Muscle of arm (tissue), 12 donors: ENCODE data around the gene CKAP2. TPM values are rescaled to one million over a fixed set of nuclear protein-coding genes. Genes with fewer than 3 reads are reported as not detected.
A peak's percentile ranks its signal among the peaks of the same experiment; 100 is the strongest.
"Not testable (repeated sequence)": the region's sequence is repeated elsewhere in the genome, so short reads cannot be mapped to it uniquely, and the experiment has no call there.

Experiments
- DNase-seq: peaks from one replicate; pipeline ENCODE4 v3.0.0-alpha.2; 2013
- polyA plus RNA-seq, 12 donors: library from polyadenylated mRNA; unstranded; fragments of 120-200 nt; gene quantifications; one replicate each; pipeline ENCODE4 v1.2.1, GENCODE V29; 2013; ENCODE audit not compliant: insufficient read length in 12 of 12

CKAP2 gene
- polyA plus RNA-seq, 12 donors: 23.0 to 82.9 (median 47.7) TPM; not detected in 1

DNA sequence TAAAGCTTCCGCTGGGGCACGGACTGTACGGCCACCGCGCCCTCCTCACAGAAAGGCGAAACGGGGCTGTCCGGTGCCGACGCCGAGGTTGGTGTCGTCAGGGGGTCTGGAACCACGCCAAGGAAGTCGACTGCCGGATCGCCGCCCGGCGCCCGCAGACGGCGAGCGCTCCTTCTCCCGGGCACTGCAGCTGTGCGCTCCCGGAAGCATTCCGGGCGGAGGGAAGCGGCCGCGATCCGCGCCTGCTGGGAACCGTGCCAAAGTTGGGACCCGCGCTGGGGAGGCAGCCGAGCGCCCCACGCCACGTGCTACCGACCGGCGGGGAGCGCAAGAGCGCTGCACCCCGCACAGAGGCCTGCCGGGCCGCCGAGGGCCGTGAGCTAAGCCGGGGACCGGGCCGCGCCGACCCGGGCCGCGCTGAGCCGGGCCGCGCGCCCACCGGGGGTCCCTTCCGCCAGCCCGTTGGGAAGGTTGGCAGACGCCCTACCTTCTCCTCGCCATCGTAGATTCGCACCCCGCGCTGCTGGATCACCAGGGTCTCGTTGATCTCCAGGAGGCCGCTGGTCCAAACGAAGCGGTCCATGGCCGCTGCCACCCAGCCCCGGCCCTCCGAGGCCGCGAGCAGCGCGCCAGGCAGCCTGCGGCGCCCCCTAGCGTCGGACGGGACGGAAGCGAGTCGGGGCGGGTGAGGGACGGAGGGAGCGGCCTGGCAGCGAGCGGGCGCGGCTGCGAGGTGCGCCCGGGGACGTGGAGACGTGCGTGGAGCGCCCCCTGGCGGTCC is 5.1 kb upstream of the CKAP2 start, which contains the start of gene VPS36:
VPS36 (minus strand) TSS at position 623 of the 781 bp plus-strand sequence; CDS start at position 583, 40 bp downstream.
- peak; percentile 98 for DNase-seq

DNA sequence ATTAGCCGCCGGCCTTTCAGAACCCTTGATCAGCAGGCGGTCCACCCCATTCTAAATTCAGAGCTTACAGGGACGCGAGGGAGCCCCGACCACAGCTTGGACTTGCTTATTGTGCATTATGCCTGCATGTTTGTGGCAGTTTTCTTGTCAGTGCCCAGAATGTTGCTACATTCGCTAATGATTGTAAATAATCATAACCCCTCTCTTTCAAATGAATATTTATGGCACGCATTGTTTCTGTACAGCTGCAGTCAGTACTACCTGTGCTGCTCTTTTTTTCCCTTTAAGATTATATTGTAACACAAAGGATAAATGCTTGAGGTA is 4.5 kb upstream of the CKAP2 start:
- DNase-seq: no peak

DNA sequence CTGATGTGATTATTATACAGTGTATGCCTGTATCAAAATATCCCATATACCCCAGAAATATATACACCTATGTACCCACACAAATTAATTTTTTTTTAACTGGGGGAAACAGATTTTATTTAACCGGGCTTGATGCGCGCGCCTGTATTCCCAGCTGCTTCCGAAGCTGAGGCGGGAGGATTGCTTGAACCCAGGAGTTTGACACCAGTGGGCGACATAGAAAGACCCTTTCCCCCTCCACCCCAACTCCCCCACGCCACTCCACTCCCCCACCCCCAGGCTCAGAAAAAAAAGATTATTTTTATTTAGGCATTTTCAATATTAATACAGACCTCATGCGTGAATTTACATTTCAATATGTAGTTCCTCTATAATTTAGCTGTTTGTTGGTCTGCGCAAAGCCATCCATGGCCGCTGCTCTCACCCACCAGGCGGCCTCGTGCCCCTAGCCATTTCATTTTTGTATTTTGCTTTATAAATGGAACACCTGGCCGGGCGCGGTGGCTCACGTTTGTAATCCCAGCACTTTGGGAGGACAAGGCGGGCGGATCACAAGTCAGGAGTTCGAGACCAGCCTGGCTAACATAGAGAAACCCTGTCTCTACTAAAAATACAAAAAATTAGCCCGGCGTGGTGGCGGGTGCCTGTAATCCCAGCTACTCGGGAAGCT is 4.0 kb upstream of the CKAP2 start:
- DNase-seq: no peak

DNA sequence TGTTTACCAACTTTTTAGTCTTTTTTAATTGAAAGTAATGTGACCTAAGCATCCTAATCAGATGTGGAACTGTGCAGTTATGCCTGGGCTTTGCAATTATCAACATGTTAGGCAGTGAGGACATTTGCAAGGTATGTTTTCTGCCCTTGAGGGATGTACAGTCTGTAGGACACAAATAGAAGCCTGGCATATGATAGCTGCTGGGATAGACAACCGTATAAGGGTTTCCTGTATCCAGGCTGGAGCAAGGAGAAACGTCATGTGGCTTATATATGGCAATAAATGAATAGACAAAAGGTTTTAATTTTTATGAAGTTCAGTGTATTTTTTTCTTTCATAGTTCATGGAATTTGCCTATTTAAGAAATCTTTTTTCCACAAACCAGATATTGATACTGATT is 2.8 kb upstream of the CKAP2 start:
- no peak for DNase-seq

DNA sequence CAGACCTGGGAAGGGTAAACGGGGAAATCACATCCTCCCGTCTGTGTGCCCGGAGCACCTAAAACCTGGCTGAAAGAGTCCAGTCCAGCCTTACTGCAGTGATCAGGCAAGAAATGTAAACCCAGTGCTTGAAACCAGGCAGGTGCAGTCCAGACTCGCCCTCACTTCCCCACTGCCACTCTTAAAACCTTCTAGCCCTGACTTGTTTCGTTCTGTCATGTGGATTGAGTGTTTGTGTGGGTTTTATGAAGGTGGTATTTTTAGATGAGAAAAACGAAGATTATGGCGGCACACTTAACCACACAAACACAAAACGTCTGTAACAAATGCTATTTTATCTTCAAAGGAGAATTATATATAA is 839 bp upstream of the CKAP2 start:
- DNase-seq: no peak

DNA sequence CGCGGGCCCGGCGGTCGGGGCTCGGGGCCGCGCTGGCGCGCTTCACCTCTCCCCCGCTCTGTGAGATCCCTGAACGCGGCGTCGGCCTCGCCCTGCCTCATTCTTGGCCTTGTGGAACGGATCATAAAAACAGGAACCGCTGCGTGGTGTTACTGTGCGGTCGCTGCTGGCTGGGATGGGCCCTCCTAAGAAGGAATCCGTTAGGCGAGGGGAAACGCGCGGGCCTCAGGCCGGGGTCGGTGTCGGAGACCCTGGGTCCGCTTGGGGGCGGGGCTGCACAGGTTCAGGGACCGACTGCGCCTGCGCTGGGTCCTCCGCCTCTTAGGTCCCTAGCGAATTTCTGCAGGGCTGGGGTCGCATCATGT is 381 bp downstream of the CKAP2 start:
- DNase-seq: peak; percentile 84

DNA sequence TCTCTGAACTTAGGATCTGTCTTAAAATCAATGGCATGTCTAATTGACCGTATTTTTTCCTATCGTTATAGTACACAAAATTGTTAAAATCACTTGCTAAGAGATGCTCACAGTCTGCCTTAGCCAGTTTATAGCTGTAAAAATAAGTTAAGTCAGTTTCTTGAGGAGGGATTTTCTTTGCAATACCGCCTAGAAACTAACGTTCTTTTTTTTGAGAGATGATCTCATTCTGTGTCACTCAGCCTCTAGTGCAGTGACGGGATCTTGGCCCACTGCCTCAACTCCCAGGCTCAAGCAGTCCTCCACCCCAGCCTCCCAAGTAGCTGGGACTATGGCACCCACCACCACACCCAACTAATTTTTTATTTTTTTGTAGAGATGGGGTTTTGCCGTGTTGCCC is 4.4 kb downstream of the CKAP2 start:
- no peak for DNase-seq

DNA sequence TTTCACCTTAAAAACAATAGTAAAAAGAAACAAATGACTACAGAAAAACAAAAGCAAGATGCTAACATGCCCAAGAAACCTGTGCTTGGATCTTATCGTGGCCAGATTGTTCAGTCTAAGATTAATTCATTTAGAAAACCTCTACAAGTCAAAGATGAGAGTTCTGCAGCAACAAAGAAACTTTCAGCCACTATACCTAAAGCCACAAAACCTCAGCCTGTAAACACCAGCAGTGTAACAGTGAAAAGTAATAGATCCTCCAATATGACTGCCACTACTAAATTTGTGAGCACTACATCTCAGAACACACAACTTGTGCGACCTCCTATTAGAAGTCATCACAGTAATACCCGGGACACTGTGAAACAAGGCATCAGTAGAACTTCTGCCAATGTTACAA is 6.0 kb downstream of the CKAP2 start:
- DNase-seq: no peak

DNA sequence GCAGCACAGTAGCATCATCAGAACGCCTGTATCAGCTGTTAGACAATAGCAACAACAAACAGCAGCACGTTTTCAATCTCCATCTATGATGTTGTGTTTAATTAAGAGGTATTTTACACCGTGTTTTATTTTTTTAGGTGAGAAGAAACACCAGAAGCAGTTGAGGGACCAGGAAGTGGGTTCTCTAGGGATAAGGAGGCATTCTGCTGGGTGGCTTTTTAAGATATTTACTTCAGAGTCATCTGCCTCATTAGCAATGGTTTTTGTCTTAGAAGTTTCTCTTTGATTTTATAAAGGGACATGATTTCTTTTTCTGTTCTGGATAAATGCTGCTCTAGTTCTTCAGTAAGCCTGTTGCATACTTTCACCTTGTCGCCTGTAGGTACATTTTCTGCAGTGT is 8.2 kb downstream of the CKAP2 start:
- no peak for DNase-seq

DNA sequence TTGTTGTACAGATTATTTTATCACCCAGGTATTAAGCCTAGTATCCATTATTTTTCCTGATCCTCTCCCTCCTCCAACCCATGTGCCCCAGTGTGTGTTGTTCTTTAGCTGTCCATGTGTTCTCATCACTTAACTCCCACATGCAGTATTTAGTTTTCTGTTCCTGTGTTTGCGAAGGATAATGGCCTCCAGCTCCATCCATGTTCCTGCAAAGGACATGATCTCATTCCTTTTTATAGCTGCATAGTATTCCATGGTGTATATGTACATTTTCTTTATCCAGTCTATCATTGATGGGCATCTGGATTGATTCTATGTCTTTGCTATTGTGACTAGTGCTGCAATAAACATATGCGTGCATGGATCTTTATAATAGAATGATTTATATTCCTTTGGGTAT is 13.2 kb downstream of the CKAP2 start:
- DNase-seq: not testable (repeated sequence)

DNA sequence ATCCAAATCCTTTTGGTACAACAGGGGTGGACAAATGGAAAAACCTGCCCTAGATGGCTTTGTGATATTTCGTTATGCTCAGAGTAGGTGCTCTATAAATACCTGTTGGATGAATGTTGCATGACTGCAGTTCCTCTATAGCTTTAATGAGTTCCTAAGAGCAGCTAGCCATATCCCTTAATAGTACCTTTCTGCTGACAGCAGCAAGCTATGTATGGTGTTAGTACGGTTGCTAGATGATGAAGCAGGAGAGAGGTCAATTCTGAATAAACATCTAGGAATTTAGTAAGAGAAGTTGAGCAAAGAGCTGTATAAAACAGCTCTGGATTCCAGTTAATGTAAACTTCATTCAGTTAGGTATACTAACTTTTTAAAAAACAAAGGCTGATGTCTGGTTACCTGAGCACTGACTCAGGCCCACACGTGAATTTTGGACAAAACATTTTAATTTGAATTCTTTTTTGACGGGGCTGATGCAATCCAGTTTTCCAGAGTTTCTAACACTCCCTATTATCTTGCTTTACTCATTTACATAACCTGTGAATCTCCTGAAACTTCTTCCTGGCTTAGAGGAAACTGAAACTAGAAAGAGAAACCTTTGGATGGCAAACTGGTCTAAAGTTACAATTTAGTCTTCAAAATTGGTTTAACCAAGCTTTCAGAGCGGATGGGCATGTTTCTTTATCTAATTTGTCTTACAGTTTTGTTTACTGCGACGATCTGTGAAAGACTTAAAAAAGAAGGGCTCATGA is 25.6 kb downstream of the CKAP2 start:
- not testable (repeated sequence) for DNase-seq

DNA sequence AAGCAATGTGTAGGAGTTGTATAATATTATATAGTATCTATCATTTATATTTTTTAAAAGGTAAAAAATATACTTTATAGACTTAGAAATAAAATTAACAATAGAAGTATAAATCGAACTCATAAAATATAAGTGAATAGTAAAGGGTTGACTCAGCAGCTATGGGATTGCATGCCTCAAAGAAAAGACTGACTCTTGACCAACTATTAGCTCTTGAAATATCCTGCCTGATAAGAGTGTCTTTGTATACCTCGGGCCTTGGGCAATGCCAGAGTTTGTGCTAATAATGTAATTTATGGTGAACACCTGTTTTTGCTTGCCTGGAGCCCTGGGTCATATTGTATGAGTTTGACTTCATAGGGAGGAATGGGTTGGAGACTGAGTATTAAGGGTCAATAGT is 31.8 kb downstream of the CKAP2 start:
- not testable (repeated sequence) for DNase-seq

DNA sequence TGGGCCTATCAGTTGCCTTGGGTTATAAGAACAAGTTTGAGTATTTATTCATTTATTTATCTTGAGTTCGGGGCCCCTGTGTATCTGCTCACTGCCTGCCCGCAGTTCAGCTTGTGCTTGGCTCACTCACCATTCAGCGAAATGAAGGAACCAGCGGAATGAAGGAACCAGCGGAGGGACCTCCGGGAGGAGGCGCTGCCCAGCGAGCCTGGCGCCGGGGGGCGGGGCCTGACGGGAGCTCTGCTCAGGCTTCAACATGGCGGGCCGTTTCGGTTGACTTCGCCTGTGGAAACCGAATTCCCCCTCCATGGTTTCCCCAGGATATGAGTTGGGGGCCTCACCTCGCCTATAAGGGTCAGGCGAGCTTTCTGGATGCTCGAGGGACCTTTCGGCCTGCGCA is 33.5 kb downstream of the CKAP2 start:
- DNase-seq: not testable (repeated sequence)

DNA sequence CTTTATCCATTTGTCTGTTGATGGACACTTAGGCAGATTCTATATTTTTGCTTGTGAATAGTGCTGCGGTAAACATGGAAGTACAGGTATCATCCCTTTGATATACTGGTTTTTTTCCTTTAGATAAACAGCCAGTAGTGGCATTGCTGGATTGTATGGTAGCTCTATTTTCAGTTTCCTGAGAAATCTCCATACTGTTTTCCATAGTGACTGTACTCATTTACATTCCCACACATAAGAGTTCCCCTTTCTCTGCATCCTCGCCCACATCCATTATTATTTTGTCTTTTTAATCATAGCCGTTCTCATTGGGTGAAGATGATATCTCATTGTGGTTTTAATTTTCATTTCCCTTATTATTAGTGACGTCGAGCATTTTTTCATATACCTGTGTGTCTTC is 35.7 kb downstream of the CKAP2 start:
- DNase-seq: not testable (repeated sequence)

DNA sequence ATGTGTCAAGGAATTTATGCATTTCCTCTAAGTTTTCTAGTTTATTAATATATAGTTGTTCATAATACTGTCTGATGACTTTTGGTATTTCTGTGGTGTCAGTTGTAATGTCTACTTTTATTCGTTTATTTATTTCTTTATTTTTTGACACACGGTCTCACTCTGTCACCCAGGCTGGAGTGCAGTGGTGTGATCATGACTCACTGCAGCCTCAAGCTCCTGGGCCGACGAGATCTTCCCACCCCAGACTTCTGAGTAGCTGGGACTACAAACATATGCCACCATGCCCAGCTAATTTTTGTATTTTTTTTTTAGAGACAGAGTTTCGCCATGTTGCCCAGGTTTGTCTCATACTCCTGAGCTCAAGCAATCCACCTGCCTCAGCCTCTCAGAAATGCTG is 39.0 kb downstream of the CKAP2 start:
- not testable (repeated sequence) for DNase-seq

DNA sequence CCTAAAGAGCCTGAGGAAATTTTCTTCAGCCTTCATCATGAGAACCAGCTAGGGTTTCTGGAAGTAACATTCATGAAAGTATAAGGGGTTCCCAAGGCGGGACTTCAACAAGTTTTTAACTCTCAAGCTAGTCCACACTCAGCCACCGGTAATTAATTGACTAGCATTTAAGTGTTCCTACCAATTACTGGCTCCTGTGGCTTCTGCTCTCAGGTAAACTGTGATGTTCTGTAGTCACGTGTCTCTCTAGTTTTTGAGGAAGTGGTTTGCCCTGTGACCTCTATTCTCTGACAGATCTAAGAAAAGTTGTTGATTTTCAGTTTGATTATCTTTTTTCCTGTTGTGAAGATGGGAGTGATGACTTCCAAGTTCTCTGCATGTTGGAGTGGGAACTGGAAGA is 42.7 kb downstream of the CKAP2 start:
- not testable (repeated sequence) for DNase-seq

DNA sequence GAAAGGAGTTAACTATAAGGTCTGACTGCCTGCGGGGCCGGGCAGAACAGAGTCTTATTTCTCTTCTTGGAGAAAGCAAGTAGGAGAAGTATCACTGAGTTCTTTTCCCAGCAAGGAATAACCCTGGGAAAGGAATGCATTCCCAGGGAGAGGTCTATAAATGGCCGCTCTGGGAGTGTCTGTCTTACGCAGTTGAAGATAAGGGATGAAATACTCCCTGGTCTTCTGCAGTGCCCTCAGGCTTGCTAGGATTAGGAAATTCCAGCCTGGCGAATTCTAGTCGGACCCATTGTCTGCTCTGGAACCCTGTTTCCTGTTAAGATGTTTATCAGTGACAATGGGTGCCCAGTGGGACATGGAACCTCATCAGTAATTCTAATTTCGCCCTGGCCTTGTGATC is 47.0 kb downstream of the CKAP2 start:
- DNase-seq: not testable (repeated sequence)

DNA sequence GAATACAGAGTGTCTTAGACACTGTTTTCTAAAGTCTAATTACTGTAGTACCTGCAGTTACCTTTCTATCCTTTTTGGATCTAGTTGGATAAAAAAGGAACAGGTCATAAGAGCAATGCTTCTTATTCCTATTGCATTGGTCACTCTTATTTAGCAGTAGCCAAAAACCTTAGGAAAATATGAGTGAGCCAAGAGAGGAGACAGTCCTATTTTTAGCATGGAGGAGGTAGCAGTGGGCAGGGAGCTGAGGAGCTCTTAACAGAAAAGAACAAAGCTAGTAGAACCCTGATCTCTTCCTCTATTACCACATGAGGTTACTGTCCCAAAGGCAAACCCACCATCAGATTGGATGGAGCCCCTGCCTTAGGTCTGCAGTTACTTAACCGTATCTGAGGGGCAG is 50.6 kb downstream of the CKAP2 start:
- DNase-seq: not testable (repeated sequence)

DNA sequence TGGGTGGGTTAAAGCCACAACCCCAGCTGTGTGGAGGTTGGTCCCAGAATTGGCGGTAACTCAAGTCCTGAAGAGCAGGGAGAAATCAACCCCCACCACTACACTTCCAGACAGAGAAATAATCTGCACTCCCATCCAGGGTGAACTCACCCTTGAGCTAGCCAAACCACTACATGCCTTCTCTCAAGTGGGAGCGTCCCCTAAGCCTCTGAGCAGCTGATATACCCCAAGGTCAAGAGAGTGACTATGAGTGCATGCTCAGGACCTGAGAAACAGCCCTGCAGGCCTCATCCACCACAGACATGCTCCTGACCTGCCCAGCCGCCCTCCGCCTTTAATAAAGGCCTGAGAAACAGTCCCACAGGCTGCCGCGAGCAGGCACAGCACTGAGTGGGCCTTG is 54.3 kb downstream of the CKAP2 start:
- not testable (repeated sequence) for DNase-seq

DNA sequence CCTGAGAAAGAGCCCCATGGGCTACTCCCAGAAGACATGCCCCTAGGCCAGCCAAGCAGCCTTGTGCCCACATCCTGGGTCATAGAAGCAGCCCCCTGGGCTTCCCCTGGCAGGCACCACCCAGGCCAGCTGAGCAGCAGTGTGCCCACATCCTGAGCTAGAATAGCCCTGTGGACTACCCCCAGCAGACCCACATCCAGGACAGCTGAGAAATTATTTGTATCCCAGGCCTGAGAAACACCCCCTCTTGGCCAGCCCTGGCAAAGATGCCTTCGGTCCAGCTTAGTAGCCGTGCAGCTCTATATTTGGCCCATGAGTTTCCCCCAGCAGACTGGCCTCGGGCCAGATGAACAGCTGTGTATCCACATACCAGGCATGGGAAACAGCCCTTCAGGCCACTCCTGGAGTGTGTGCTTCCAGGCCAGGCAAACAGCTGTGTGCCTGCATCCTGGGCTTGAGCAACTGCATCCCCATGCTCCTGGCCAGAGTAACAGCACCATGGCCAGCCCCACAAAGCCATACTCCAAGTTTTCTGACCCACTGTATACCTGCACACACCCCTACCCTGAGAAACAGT is 55.0 kb downstream of the CKAP2 start:
- DNase-seq: peak; percentile 0

DNA sequence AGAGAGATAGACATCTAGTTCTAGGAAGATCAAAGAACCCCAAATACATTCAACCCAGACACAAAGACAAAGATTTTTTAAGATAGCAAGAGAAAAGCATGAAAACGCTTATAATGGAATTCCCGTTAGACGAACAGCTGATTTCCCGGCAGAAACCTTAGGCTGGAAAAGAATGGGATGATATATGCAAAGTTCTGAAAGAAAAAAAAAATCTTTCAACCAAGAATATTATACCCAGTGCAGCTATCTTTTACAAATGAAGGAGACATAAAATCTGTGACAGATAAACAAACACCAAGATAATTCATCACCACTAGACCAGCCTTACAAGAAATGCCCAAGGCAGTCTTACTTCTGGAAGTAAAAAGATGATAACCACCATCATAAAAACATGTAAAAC is 56.3 kb downstream of the CKAP2 start:
- not testable (repeated sequence) for DNase-seq

DNA sequence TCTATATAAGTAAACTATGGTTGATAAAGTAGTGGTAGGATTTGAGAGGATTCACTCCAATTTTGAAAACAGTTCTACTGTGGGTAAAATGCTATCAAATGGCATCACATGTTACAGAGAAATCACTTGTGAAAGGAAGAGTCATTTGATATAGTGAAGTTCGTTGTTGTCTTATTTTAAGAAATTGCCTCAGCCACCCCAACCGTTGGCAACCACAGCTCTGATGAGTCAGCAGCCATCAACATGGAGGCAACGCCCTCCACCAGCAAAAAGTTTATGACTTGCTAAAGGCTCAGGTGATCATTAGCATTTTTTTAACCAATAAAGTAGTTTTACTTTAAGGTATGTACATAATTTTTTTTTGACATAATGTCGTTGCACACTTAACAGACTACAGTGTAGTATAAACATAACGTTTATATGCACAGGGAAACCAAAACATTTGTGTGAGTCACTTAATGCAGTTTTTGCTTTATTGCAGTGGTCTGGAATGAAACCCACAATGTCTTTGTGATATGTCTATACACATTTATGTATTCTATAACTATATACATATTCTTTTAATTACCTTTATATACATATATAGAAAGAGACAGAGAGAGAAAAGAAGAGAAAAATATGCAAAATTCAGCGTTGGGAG is 58.8 kb downstream of the CKAP2 start:
- not testable (repeated sequence) for DNase-seq
